ENCODE measurements around the gene MMD2. TPM values are rescaled to one million over a fixed set of nuclear protein-coding genes. Genes with fewer than 3 reads are reported as not detected.

MMD2 gene, protein sequence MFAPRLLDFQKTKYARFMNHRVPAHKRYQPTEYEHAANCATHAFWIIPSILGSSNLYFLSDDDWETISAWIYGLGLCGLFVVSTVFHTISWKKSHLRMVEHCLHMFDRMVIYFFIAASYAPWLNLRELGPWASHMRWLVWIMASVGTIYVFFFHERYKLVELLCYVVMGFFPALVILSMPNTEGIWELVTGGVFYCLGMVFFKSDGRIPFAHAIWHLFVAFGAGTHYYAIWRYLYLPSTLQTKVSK
- total RNA-seq (2021; fragmentation: NEBNext Ultra II Directional; extraction: Animal tissue kit (Norgen Biotek cat#: 25700)) = not detected in 2 replicates
- 0.08 and 0.14 TPM in 2 replicates for polyA plus RNA-seq (2011; rRNA removed)
- 0.12 TPM for polyA plus RNA-seq (2011; cell fraction: cytosol; rRNA removed)
- 0.39 TPM for polyA plus RNA-seq (2011; cell fraction: nucleus; rRNA removed)
- polyA plus RNA-seq (2012, experiment 1 of 2) = 0.09 to 0.25 TPM (median 0.16 TPM) in 4 replicates
- polyA plus RNA-seq (2012, experiment 2 of 2) = 0.24 TPM
- polyA plus RNA-seq (2013, experiment 1 of 2) = 0.08 TPM
- 0.07 TPM for polyA plus RNA-seq (2013, experiment 2 of 2)
- polyA minus RNA-seq (2011; rRNA and poly(A)+ RNA removed) = 0.13 and 0.34 TPM in 2 replicates
- polyA minus RNA-seq (2011; cell fraction: cytosol; rRNA and poly(A)+ RNA removed) = not detected
- polyA minus RNA-seq (2011; cell fraction: nucleus; rRNA and poly(A)+ RNA removed) = not detected
- long read RNA-seq, experiment 1 = 0 reads
- long read RNA-seq, experiment 2 = 0 reads

- Histone ChIP-seq H3K27ac (ENCODE audit: low read depth, low read length) (no peak within 1 kb of the TSS), H3K36me3 (ENCODE audit: control insufficient read depth in 2 of 4, insufficient read depth in 4 of 4, low read length in 3 of 4) (no peaks in the 10 kb centered on the region), H2BK15ac (ENCODE audit: low read length) (no peak within 1 kb of the TSS), H2BK20ac (ENCODE audit: low read length) (no peak within 1 kb of the TSS), H3K27me3 (replicated peaks in 1 of 4; ENCODE audit: control insufficient read depth in 3 of 4, extremely low read depth in 1 of 4, insufficient read depth in 3 of 4, low read length in 3 of 4) (peaks cover 13 to 18% (median 16%) of the 10 kb centered on the region in 4 experiments), H4K5ac (ENCODE audit: insufficient read length, low read depth, low read length) (no peak within 1 kb of the TSS), H3K9ac (replicated peaks in 1 of 4; ENCODE audit: extremely low read depth in 1 of 4, low read depth in 3 of 4, low read length in 3 of 4) (no peak within 1 kb of the TSS), H4K8ac (ENCODE audit: extremely low read depth, insufficient read depth, low read length) (no peak within 1 kb of the TSS; the same call in 1 of the 2 replicates), H2AFZ (ENCODE audit: low read length) (0 out of 2 replicates have a peak within 1 kb of the TSS, but pooled peaks have one; percentile 44), H3K79me1 (ENCODE audit: low read depth, low read length) (no peaks in the 10 kb centered on the region), H4K91ac (replicated peaks; ENCODE audit: insufficient read length, low read length) (no peak within 1 kb of the TSS), H3K14ac (ENCODE audit: insufficient read length) (no peak within 1 kb of the TSS), H3K4me2 (ENCODE audit: insufficient read depth in 1 of 2, low read depth in 2 of 2, low read length in 2 of 2) (peak within 1 kb of the TSS; percentile 74 to 93), H4K20me1 (replicated peaks in 1 of 2; ENCODE audit: control insufficient read depth in 1 of 2, insufficient read depth in 2 of 2, low read length in 2 of 2) (no peaks in the 10 kb centered on the region), H3K9me3 (ENCODE audit: insufficient read depth in 2 of 2, low read depth in 1 of 2, low read length in 1 of 2) (no peaks in the 10 kb centered on the region), H3K4me3 (ENCODE audit: extremely low read depth in 1 of 4, insufficient read depth in 2 of 4, low read depth in 3 of 4, low read length in 4 of 4) (peak within 1 kb of the TSS; percentile 33 to 60 (median 37)), H2BK120ac (replicated peaks; ENCODE audit: low read depth, low read length) (no peak within 1 kb of the TSS), H2AK5ac (ENCODE audit: low read depth, low read length) (no peak within 1 kb of the TSS), H3K56ac (replicated peaks; ENCODE audit: insufficient read length, low read depth, low read length) (no peak within 1 kb of the TSS), H2BK5ac (ENCODE audit: low read depth, low read length) (no peak within 1 kb of the TSS), H3K4me1 (replicated peaks in 1 of 4; ENCODE audit: control insufficient read depth in 3 of 4, insufficient read depth in 4 of 4, low read length in 3 of 4) (peaks cover 0 to 6% (median 1%) of the 10 kb centered on the region in 4 experiments; a peak in 3 of 7 replicates), H3K79me2 (ENCODE audit: control insufficient read depth in 1 of 2, insufficient read depth in 2 of 2, low read length in 2 of 2) (no peaks in the 10 kb centered on the region), H3K23me2 (ENCODE audit: low read depth, low read length) (peaks cover 6% of the 10 kb centered on the region), H3K23ac (ENCODE audit: insufficient read length) (no peak within 1 kb of the TSS), H2BK12ac (ENCODE audit: low read depth, low read length) (no peak within 1 kb of the TSS), H3K4ac (replicated peaks; ENCODE audit: insufficient read length, low read depth, low read length) (no peak within 1 kb of the TSS), H3K18ac (ENCODE audit: extremely low read depth, low read length) (no peak within 1 kb of the TSS; the same call in 1 of the 2 replicates)
- FAIRE-seq (no peak), DNase-seq (ENCODE audit: low read depth in 1 of 2, low spot score in 2 of 2) (peak in 1 of 2 experiments; percentile 60)
- WGBS, 2 experiments (ENCODE audit: extremely low coverage in 1 of 2, insufficient coverage in 1 of 2, insufficient read length in 1 of 2, insufficient replicate concordance in 2 of 2, low coverage in 1 of 2, low lambda C conversion rate in 2 of 2, missing lambda C conversion rate in 1 of 2) = 10% methylated on average over 23 of the region's 87 CpGs; no CpG with 5 or more reads in 1 of the 2 experiments
- ChIA-PET POLR2A (ENCODE audit: partially characterized antibody) (no interaction called here), CTCF (ENCODE audit: partially characterized antibody) (interaction anchor here (0.9 to 2.8 kb wide), 2 partner anchors 8 to 15 kb away, joined by 3 to 16 read pairs; no protein-coding TSS in a partner anchor)
- no peak for TF ChIP-seq SAP30 (IDR thresholded peaks at IDR 0.05; ENCODE audit: insufficient read depth, insufficient replicate concordance, low read length)
- TF ChIP-seq RBBP5 (IDR thresholded peaks at IDR 0.05; ENCODE audit: borderline replicate concordance, low read depth, low read length) = 0 out of 2 replicates have a peak, but pooled peaks have one; percentile 25
- TF ChIP-seq PHF8 (conservative IDR thresholded peaks at IDR 0.05; ENCODE audit: low read depth, low read length) = 0 out of 2 replicates have a peak, but pooled peaks have one; percentile 15
- peak; percentile 82 for TF ChIP-seq KDM1A (IDR thresholded peaks at IDR 0.05; ENCODE audit: borderline replicate concordance, low read length)
- peak; percentile 57; the same call in 1 of the 2 replicates for TF ChIP-seq SUZ12 (IDR thresholded peaks at IDR 0.05; ENCODE audit: low read length)
- TF ChIP-seq, protein P1, sequence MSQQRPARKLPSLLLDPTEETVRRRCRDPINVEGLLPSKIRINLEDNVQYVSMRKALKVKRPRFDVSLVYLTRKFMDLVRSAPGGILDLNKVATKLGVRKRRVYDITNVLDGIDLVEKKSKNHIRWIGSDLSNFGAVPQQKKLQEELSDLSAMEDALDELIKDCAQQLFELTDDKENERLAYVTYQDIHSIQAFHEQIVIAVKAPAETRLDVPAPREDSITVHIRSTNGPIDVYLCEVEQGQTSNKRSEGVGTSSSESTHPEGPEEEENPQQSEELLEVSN (IDR thresholded peaks at IDR 0.05) = no peak
Observed at GRCh38 chr7:4958477-4959301, at the start of gene MMD2. TSS of gene MMD2 (minus strand) at chr7:4959187. CDS start at chr7:4959017, 170 bp downstream.

Measured in H1 (cell line).